Stimulated activated effector memory CD8-positive, alpha-beta T cell treated with anti-CD3 and anti-CD28 coated beads, Interleukin-12 subunit alpha, Interleukin-12 subunit beta, amount 100 ng/mL, for 72 hours (primary cell): ENCODE results near the gene ADH5.
"Not testable (repeated sequence)": the region's sequence is repeated elsewhere in the genome, so short reads cannot be mapped to it uniquely, and the experiment has no call there.

Experiments
- ATAC-seq: fragments of 150-1000 bp; cut with Tn5 transposase; 2 replicates; pipeline ENCODE4 v1.10.0; 2021
- DNase-seq, 2 donors: peaks; one replicate each; pipeline ENCODE4 v3.0.0; 2021 to 2022; ENCODE audit warnings: low spot score in 2 of 2
- H3K27ac Mint-ChIP-seq: one replicate; pipeline ENCODE4 v1.8.0; 2022; ENCODE audit warnings: mild to moderate bottlenecking, mixed read lengths
- H3K36me3 Mint-ChIP-seq: one replicate; pipeline ENCODE4 v1.8.0; 2022; ENCODE audit warnings: mild to moderate bottlenecking, mixed read lengths
- H3K4me1 Mint-ChIP-seq: one replicate; pipeline ENCODE4 v1.8.0; 2022; ENCODE audit warnings: mixed read lengths
- H3K4me3 Mint-ChIP-seq: one replicate; pipeline ENCODE4 v1.8.0; 2022; ENCODE audit warnings: mild to moderate bottlenecking, mixed read lengths
- H3K9me3 Mint-ChIP-seq: one replicate; pipeline ENCODE4 v1.8.0; 2022; ENCODE audit warnings: mixed read lengths

Gene ADH5

GRCh38 chr4:99027304-99027703, 61.3 kb downstream of the ADH5 start:
- peaks cover 55% of the 10 kb centered on the region for H3K4me1 Mint-ChIP-seq
- peaks cover 16% of the 10 kb centered on the region for H3K36me3 Mint-ChIP-seq
- H3K4me3 Mint-ChIP-seq = no peak overlapping the region
- H3K27ac Mint-ChIP-seq = no peak overlapping the region
- ATAC-seq (no peak), DNase-seq (no peak)
- H3K9me3 Mint-ChIP-seq = no peaks in the 10 kb centered on the region

GRCh38 chr4:99025506-99025905, 63.1 kb downstream of the ADH5 start:
- peaks cover 9% of the 10 kb centered on the region for H3K9me3 Mint-ChIP-seq

DNA sequence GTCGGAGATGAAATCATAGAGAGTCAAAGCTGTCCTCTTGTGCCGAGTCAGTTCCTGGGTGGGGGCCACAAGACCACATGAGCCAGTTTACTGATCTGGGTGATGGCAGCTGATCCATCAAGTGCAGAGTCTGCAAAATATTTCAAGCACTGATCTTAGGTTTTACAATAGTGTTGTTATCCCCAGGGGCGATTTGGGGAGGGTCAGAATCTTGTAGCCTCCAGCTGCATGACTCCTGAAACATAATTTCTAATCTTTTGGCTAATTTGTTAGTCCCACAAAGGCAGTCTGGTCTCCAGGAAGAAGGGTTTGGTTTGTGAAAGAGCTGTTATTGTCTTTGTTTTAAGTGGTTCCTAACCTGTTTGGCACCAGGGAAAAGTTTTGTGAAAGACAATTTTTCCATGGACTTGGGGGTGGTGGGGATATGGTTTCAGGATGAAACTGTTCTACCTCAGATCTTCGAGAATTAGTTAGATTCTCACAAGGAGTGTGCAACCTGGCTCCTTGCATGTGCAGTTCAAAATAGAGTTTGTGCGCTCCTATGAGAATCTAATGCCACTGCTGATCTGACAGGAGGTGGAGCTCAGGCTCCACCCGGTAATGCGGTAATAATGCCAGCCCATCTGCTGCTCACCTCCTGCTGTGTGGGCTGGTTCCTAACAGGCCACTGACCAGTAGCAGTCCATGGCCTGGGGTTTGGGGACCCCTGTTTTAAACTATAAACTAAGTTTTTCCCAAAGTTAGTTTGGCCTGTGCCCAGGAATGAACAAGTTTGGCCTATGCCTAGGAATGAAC, 63.9 kb downstream of the ADH5 start:
- DNase-seq (no peak), ATAC-seq (peak; percentile 36)
- Mint-ChIP-seq H3K4me3 (no peak overlapping the region), H3K36me3 (peaks cover 8% of the 10 kb centered on the region), H3K9me3 (peaks cover 9% of the 10 kb centered on the region), H3K4me1 (peaks cover 62% of the 10 kb centered on the region), H3K27ac (peak overlapping the region; percentile 85)

More at GRCh38 chr4:99025506-99025905, 63.1 kb downstream of the ADH5 start:
- Mint-ChIP-seq H3K4me3 (no peak overlapping the region), H3K36me3 (peaks cover 9% of the 10 kb centered on the region), H3K27ac (no peak overlapping the region), H3K4me1 (peaks cover 68% of the 10 kb centered on the region)
- no peak for DNase-seq
- ATAC-seq = no peak

DNA sequence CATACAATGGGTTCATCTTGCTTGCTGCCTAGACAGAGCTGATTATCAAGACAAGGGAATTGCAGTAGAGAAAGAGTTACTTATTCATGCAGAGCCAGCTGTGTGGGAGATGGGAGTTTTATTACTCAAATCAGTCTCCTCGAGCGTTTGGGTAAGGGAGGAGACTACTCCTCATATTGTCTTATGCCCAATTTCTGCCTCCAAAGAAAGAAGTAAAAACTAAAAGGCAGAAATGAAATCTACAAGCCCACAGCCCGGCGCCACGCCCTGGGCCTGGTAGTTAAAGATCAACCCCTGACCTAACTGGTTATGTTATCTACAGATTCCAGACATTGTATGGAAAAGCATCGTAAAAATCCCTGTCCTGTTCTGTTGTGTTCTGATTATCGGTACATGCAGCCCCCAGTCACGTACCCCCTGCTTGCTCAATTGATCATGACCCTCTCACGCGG, 64.8 kb downstream of the ADH5 start:
- H3K36me3 Mint-ChIP-seq, DNase-seq, H3K4me3 Mint-ChIP-seq: not testable (repeated sequence)
- Mint-ChIP-seq H3K4me1 (peaks cover 63% of the 10 kb centered on the region), H3K27ac (peak overlapping the region; percentile 85), H3K9me3 (peaks cover 13% of the 10 kb centered on the region)
- peak; percentile 42 for ATAC-seq

GRCh38 chr4:99022566-99022965, 66.0 kb downstream of the ADH5 start:
- DNase-seq = no peak
- Mint-ChIP-seq H3K4me3 (no peak overlapping the region), H3K27ac (no peak overlapping the region), H3K9me3 (peaks cover 13% of the 10 kb centered on the region), H3K36me3 (no peaks in the 10 kb centered on the region), H3K4me1 (peaks cover 63% of the 10 kb centered on the region)
- no peak for ATAC-seq

DNA sequence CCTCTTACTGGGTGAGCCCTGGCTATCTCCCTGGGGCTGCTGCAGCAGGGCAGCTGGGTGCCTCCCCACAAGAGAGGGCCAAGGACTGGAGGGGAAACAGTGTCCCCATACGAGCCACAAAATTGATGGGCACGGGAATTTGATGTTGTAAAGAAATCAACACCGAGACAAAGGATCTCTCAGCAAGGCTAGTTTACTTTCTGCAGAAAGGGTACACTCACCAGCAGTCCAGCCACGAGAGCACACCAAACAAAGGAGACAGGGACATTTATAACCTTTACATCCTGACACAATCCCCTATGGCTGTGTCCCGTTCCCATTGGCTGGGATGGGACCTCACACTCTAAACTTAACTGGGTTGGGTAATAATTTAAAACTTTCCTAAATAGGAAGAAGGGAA, 67.2 kb downstream of the ADH5 start:
- H3K9me3 Mint-ChIP-seq = peaks cover 13% of the 10 kb centered on the region
- H3K4me1 Mint-ChIP-seq = peaks cover 61% of the 10 kb centered on the region
- ATAC-seq = no peak
- no peak overlapping the region for H3K4me3 Mint-ChIP-seq
- no peak overlapping the region for H3K27ac Mint-ChIP-seq
- DNase-seq = no peak
- no peaks in the 10 kb centered on the region for H3K36me3 Mint-ChIP-seq
